ENCODE measurements around the gene EFHD1.
"Not testable (repeated sequence)": the region's sequence is repeated elsewhere in the genome, so short reads cannot be mapped to it uniquely, and the experiment has no call there.

EFHD1 gene

GRCh38 chr2:232653441-232653840 is 20.0 kb downstream of the EFHD1 start:
- no peak for DNase-seq

GRCh38 chr2:232655392-232655791 is 22.0 kb downstream of the EFHD1 start:
- no peak for DNase-seq

GRCh38 chr2:232658217-232658785 is 24.9 kb downstream of the EFHD1 start:
- no peak for DNase-seq

- no peak for DNase-seq
Observed at GRCh38 chr2:232659359-232659758, 26.0 kb downstream of the EFHD1 start.

GRCh38 chr2:232662486-232663260 is 29.3 kb downstream of the EFHD1 start:
- DNase-seq = no peak

- DNase-seq = no peak
Observed at GRCh38 chr2:232666051-232666805, 32.8 kb downstream of the EFHD1 start.

GRCh38 chr2:232667989-232668583 is 34.7 kb downstream of the EFHD1 start:
- DNase-seq = no peak

GRCh38 chr2:232668805-232669444 is 35.5 kb downstream of the EFHD1 start:
- no peak for DNase-seq

- no peak for DNase-seq
Observed at GRCh38 chr2:232672588-232672987, 39.2 kb downstream of the EFHD1 start.

- DNase-seq = no peak
Observed at GRCh38 chr2:232674491-232674890, 41.1 kb downstream of the EFHD1 start.

- no peak for DNase-seq
Observed at GRCh38 chr2:232675381-232675780, 42.0 kb downstream of the EFHD1 start.

GRCh38 chr2:232680006-232680405 is 46.6 kb downstream of the EFHD1 start:
- DNase-seq = no peak

- DNase-seq = no peak
Observed at GRCh38 chr2:232681527-232681926, 48.1 kb downstream of the EFHD1 start.

- no peak for DNase-seq
Observed at GRCh38 chr2:232683368-232683767, 50.0 kb downstream of the EFHD1 start.

- DNase-seq = not testable (repeated sequence)
Observed at GRCh38 chr2:232685391-232685790, 52.0 kb downstream of the EFHD1 start.

GRCh38 chr2:232687382-232688160 is 54.2 kb downstream of the EFHD1 start:
- DNase-seq = no peak

- no peak for DNase-seq
Observed at GRCh38 chr2:232688201-232688600, 54.8 kb downstream of the EFHD1 start.

- no peak for DNase-seq
Observed at GRCh38 chr2:232689152-232689910, 55.9 kb downstream of the EFHD1 start.

- not testable (repeated sequence) for DNase-seq
Observed at GRCh38 chr2:232691117-232691516, 57.7 kb downstream of the EFHD1 start.

- no peak for DNase-seq
Observed at GRCh38 chr2:232693344-232693743, 59.9 kb downstream of the EFHD1 start.

- no peak for DNase-seq
Observed at GRCh38 chr2:232696609-232697058, 63.2 kb downstream of the EFHD1 start.
